ENCODE data around the gene IVD. TPM values are rescaled to one million over a fixed set of nuclear protein-coding genes. Genes with fewer than 3 reads are reported as not detected.

The IVD gene
- polyA plus RNA-seq, 1 of the 3 experiments (the other 2 are of a cell fraction), result 54.2 TPM

DNA sequence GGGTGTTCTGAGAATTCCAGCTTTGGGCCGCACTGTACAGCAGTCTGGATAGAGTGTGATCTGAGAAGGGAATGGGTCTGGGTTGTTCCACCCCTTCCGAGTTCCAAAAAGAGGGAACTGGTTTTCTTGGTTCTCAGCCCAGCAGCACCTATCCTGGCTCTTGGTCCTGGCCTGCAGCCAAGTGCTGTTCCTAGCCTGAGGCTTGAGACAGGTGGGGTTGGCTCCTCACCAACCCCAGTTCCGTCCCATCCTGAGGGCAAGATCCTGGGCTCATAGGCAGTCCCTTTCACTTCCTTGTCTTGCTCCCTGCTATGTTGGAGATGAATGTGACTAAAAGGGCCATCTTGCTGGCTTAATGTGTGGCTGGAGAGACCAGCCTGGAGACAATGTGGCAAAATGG is 15.2 kb downstream of the IVD start:
- no peaks in the 10 kb centered on the region for H4K20me1 ChIP-seq (ENCODE audit: insufficient read depth)
- H3K36me3 ChIP-seq (replicated peaks in 1 of 2; ENCODE audit: control insufficient read depth in 1 of 2, insufficient read depth in 2 of 2, low read length in 1 of 2), result peaks cover 5 to 6% of the 10 kb centered on the region in 2 experiments
- H3K4me1 ChIP-seq (ENCODE audit: control insufficient read depth in 1 of 2, insufficient read depth in 2 of 2, low read depth in 1 of 2, low read length in 1 of 2), result peaks cover 0 to 20% of the 10 kb centered on the region in 2 experiments; a peak in 1 of 4 replicates
- H3K4me2 ChIP-seq, result no peak overlapping the region
- no peak overlapping the region for H2AFZ ChIP-seq (ENCODE audit: low read depth)
- 96% methylated on average over 3 of the region's 3 CpGs for WGBS (ENCODE audit: low lambda C conversion rate)
- H3K79me2 ChIP-seq (ENCODE audit: insufficient read depth), result no peaks in the 10 kb centered on the region
- ChIA-PET POLR2A (interaction anchor here (0.5 kb wide), 1 partner anchor 70 kb away, joined by 4 read pairs; no protein-coding TSS in a partner anchor), CTCF (interaction anchor here (1.0 to 16.9 kb wide), 21 partner anchors 10 to 157 kb away, joined by 3 to 299 read pairs (median 8); partner anchors contain the start of genes CCDC9B, INAFM2 and IVD)
- H3F3A ChIP-seq (replicated peaks; ENCODE audit: insufficient read depth), result peaks cover 15% of the 10 kb centered on the region
- H3K9me2 ChIP-seq, result no peaks in the 10 kb centered on the region
- H3K27ac ChIP-seq (ENCODE audit: low read depth in 2 of 2, low read length in 1 of 2), result no peak overlapping the region; a peak in 1 of 4 replicates
- no peak overlapping the region for H3K9ac ChIP-seq
- peak; percentile 39; the same call in 1 of the 2 replicates for TF ChIP-seq NFIC (IDR thresholded peaks at IDR 0.05; ENCODE audit: borderline replicate concordance)
- TF ChIP-seq, protein P1, sequence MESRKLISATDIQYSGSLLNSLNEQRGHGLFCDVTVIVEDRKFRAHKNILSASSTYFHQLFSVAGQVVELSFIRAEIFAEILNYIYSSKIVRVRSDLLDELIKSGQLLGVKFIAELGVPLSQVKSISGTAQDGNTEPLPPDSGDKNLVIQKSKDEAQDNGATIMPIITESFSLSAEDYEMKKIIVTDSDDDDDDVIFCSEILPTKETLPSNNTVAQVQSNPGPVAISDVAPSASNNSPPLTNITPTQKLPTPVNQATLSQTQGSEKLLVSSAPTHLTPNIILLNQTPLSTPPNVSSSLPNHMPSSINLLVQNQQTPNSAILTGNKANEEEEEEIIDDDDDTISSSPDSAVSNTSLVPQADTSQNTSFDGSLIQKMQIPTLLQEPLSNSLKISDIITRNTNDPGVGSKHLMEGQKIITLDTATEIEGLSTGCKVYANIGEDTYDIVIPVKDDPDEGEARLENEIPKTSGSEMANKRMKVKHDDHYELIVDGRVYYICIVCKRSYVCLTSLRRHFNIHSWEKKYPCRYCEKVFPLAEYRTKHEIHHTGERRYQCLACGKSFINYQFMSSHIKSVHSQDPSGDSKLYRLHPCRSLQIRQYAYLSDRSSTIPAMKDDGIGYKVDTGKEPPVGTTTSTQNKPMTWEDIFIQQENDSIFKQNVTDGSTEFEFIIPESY (IDR thresholded peaks at IDR 0.05; ENCODE audit: borderline replicate concordance, low read depth), result no peak
- TF ChIP-seq GATA2 (CRISPR knock-in tag; IDR thresholded peaks at IDR 0.05), result no peak
- no peak for TF ChIP-seq POLR2AphosphoS5 (IDR thresholded peaks at IDR 0.05; ENCODE audit: low read depth, low read length)
- no peak for TF ChIP-seq SIN3A (IDR thresholded peaks at IDR 0.05; ENCODE audit: borderline replicate concordance, low read depth, low read length)
- TF ChIP-seq RFX5 (IDR thresholded peaks at IDR 0.05; ENCODE audit: low read length), result no peak
- TF ChIP-seq RAD21 (IDR thresholded peaks at IDR 0.05; ENCODE audit: low read length), result no peak
- no peak for DNase-seq
- H3K9me3 ChIP-seq, result no peaks in the 10 kb centered on the region
- no peaks in the 10 kb centered on the region for H3K27me3 ChIP-seq (ENCODE audit: insufficient read depth)
- H3K4me3 ChIP-seq (ENCODE audit: low read depth in 2 of 2, low read length in 1 of 2), result no peak overlapping the region

- ChIA-PET CTCF (interaction anchor here (0.6 to 16.9 kb wide), 52 partner anchors 8 to 819 kb away, joined by 3 to 299 read pairs (median 4); partner anchors contain the start of genes BAHD1, CCDC9B, INAFM2 and IVD), POLR2A (interaction anchor here (1.2 kb wide), 1 partner anchor 77 kb away, joined by 3 read pairs; no protein-coding TSS in a partner anchor)
- peak; percentile 36; the same call in 1 of the 2 replicates for TF ChIP-seq POLR2AphosphoS5 (IDR thresholded peaks at IDR 0.05; ENCODE audit: low read depth, low read length)
- TF ChIP-seq RXRA (IDR thresholded peaks at IDR 0.05; ENCODE audit: borderline replicate concordance, low read depth), result no peak
- no peak for TF ChIP-seq NFIC (IDR thresholded peaks at IDR 0.05; ENCODE audit: borderline replicate concordance)
- TF ChIP-seq GABPA (IDR thresholded peaks at IDR 0.05; ENCODE audit: low read depth), result no peak
- no peak for TF ChIP-seq FOXM1 (IDR thresholded peaks at IDR 0.05; ENCODE audit: low read depth)
- peak; percentile 93 for TF ChIP-seq RAD21 (IDR thresholded peaks at IDR 0.05; ENCODE audit: low read length)
- TF ChIP-seq, protein P2, sequence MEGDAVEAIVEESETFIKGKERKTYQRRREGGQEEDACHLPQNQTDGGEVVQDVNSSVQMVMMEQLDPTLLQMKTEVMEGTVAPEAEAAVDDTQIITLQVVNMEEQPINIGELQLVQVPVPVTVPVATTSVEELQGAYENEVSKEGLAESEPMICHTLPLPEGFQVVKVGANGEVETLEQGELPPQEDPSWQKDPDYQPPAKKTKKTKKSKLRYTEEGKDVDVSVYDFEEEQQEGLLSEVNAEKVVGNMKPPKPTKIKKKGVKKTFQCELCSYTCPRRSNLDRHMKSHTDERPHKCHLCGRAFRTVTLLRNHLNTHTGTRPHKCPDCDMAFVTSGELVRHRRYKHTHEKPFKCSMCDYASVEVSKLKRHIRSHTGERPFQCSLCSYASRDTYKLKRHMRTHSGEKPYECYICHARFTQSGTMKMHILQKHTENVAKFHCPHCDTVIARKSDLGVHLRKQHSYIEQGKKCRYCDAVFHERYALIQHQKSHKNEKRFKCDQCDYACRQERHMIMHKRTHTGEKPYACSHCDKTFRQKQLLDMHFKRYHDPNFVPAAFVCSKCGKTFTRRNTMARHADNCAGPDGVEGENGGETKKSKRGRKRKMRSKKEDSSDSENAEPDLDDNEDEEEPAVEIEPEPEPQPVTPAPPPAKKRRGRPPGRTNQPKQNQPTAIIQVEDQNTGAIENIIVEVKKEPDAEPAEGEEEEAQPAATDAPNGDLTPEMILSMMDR (IDR thresholded peaks at IDR 0.05), result peak; percentile 92
- 0 out of 2 replicates have a peak, but pooled peaks have one; percentile 18 for TF ChIP-seq RCOR1 (IDR thresholded peaks at IDR 0.05; ENCODE audit: low read length)
- TF ChIP-seq MAX (IDR thresholded peaks at IDR 0.05; ENCODE audit: low read depth), result peak; percentile 36; the same call in 1 of the 2 replicates
- peak; percentile 89 for TF ChIP-seq SMC3 (IDR thresholded peaks at IDR 0.05; ENCODE audit: low read depth, low read length)
- TF ChIP-seq, protein P3, sequence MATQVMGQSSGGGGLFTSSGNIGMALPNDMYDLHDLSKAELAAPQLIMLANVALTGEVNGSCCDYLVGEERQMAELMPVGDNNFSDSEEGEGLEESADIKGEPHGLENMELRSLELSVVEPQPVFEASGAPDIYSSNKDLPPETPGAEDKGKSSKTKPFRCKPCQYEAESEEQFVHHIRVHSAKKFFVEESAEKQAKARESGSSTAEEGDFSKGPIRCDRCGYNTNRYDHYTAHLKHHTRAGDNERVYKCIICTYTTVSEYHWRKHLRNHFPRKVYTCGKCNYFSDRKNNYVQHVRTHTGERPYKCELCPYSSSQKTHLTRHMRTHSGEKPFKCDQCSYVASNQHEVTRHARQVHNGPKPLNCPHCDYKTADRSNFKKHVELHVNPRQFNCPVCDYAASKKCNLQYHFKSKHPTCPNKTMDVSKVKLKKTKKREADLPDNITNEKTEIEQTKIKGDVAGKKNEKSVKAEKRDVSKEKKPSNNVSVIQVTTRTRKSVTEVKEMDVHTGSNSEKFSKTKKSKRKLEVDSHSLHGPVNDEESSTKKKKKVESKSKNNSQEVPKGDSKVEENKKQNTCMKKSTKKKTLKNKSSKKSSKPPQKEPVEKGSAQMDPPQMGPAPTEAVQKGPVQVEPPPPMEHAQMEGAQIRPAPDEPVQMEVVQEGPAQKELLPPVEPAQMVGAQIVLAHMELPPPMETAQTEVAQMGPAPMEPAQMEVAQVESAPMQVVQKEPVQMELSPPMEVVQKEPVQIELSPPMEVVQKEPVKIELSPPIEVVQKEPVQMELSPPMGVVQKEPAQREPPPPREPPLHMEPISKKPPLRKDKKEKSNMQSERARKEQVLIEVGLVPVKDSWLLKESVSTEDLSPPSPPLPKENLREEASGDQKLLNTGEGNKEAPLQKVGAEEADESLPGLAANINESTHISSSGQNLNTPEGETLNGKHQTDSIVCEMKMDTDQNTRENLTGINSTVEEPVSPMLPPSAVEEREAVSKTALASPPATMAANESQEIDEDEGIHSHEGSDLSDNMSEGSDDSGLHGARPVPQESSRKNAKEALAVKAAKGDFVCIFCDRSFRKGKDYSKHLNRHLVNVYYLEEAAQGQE (IDR thresholded peaks at IDR 0.05; ENCODE audit: low read depth, low read length), result no peak
- H3K27me3 ChIP-seq (ENCODE audit: insufficient read depth), result no peaks in the 10 kb centered on the region
- no peaks in the 10 kb centered on the region for H3K9me2 ChIP-seq
- H3K4me3 ChIP-seq (ENCODE audit: low read depth in 2 of 2, low read length in 1 of 2), result peak overlapping the region in 1 of 2 experiments; percentile 39; a peak in 1 of 4 replicates
- no peak overlapping the region for H3K9ac ChIP-seq
- H3K4me2 ChIP-seq, result no peak overlapping the region
- H4K20me1 ChIP-seq (ENCODE audit: insufficient read depth), result no peaks in the 10 kb centered on the region
- WGBS (ENCODE audit: low lambda C conversion rate), result 51% methylated on average over 15 of the region's 31 CpGs
- no peak overlapping the region for H3K27ac ChIP-seq (ENCODE audit: low read depth in 2 of 2, low read length in 1 of 2)
- H3K4me1 ChIP-seq (ENCODE audit: control insufficient read depth in 1 of 2, insufficient read depth in 2 of 2, low read depth in 1 of 2, low read length in 1 of 2), result peaks cover 0 to 20% of the 10 kb centered on the region in 2 experiments; a peak in 1 of 4 replicates
- no peaks in the 10 kb centered on the region for H3K79me2 ChIP-seq (ENCODE audit: insufficient read depth)
- peaks cover 15% of the 10 kb centered on the region for H3F3A ChIP-seq (replicated peaks; ENCODE audit: insufficient read depth)
- peak; percentile 91 for DNase-seq
- no peaks in the 10 kb centered on the region for H3K9me3 ChIP-seq
- peaks cover 3 to 5% of the 10 kb centered on the region in 2 experiments for H3K36me3 ChIP-seq (replicated peaks in 1 of 2; ENCODE audit: control insufficient read depth in 1 of 2, insufficient read depth in 2 of 2, low read length in 1 of 2)
- H2AFZ ChIP-seq (ENCODE audit: low read depth), result no peak overlapping the region
Measured at GRCh38 chr15:40421246-40422157, 15.9 kb downstream of the IVD start.

Data from SK-N-SH (cell line).